ENCODE data around the gene MFGE8.

GRCh38 chr15:88907111-88907510 is 6.1 kb downstream of the MFGE8 start:
- TF ChIP-seq POLR2AphosphoS5 (IDR thresholded peaks at IDR 0.05) = no peak
- TF ChIP-seq, protein P1, sequence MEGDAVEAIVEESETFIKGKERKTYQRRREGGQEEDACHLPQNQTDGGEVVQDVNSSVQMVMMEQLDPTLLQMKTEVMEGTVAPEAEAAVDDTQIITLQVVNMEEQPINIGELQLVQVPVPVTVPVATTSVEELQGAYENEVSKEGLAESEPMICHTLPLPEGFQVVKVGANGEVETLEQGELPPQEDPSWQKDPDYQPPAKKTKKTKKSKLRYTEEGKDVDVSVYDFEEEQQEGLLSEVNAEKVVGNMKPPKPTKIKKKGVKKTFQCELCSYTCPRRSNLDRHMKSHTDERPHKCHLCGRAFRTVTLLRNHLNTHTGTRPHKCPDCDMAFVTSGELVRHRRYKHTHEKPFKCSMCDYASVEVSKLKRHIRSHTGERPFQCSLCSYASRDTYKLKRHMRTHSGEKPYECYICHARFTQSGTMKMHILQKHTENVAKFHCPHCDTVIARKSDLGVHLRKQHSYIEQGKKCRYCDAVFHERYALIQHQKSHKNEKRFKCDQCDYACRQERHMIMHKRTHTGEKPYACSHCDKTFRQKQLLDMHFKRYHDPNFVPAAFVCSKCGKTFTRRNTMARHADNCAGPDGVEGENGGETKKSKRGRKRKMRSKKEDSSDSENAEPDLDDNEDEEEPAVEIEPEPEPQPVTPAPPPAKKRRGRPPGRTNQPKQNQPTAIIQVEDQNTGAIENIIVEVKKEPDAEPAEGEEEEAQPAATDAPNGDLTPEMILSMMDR (IDR thresholded peaks at IDR 0.05) = no peak
- TF ChIP-seq POLR2A (IDR thresholded peaks at IDR 0.05) = no peak
